Activated CD8-positive, alpha-beta memory T cell treated with anti-CD3 and anti-CD28 coated beads, Interleukin-2, amount 10 ng/mL, durations not matched to agents 7 days and 5 days (primary cell): ENCODE data around the gene CRYL1. TPM values are rescaled to one million over a fixed set of nuclear protein-coding genes. Genes with fewer than 3 reads are reported as not detected.

Experiments
- ATAC-seq: fragments of 150-1000 bp; cut with Tn5 transposase; one replicate; pipeline ENCODE4 v1.10.0; 2021; ENCODE audit warnings: moderate library complexity
- CTCF ChIA-PET: fragments of 350-600 bp; sonication (Branson Sonifier 250); formaldehyde crosslinking; loops from one replicate; lab custom pipeline; 2021; ENCODE audit warnings: antibody characterized with exemption; lab: Charles Lee
- DNase-seq: peaks from one replicate; pipeline ENCODE4 v3.0.0-alpha.2; 2020
- H3K27ac Mint-ChIP-seq: one replicate; pipeline ENCODE4 v1.8.0; 2021; ENCODE audit warnings: mild to moderate bottlenecking, mixed read lengths
- H3K27me3 Mint-ChIP-seq: one replicate; pipeline ENCODE4 v1.8.0; 2021; ENCODE audit warnings: mixed read lengths
- H3K36me3 Mint-ChIP-seq: one replicate; pipeline ENCODE4 v1.8.0; 2021; ENCODE audit warnings: mild to moderate bottlenecking, mixed read lengths
- H3K4me1 Mint-ChIP-seq: one replicate; pipeline ENCODE4 v1.8.0; 2021; ENCODE audit warnings: mixed read lengths
- H3K4me3 Mint-ChIP-seq: one replicate; pipeline ENCODE4 v1.8.0; 2021; ENCODE audit warnings: mild to moderate bottlenecking, moderate library complexity, mixed read lengths
- H3K9me3 Mint-ChIP-seq: one replicate; pipeline ENCODE4 v1.8.0; 2022; ENCODE audit warnings: low read depth, mixed read lengths
- total RNA-seq, 2 experiments: library from RNA; stranded (reverse); gene quantifications; one replicate each; pipeline ENCODE4 v1.2.3, GENCODE V29; 2021

The CRYL1 gene
- total RNA-seq, 2 experiments from 2014 or later: 11.3 to 13.1 TPM

DNA sequence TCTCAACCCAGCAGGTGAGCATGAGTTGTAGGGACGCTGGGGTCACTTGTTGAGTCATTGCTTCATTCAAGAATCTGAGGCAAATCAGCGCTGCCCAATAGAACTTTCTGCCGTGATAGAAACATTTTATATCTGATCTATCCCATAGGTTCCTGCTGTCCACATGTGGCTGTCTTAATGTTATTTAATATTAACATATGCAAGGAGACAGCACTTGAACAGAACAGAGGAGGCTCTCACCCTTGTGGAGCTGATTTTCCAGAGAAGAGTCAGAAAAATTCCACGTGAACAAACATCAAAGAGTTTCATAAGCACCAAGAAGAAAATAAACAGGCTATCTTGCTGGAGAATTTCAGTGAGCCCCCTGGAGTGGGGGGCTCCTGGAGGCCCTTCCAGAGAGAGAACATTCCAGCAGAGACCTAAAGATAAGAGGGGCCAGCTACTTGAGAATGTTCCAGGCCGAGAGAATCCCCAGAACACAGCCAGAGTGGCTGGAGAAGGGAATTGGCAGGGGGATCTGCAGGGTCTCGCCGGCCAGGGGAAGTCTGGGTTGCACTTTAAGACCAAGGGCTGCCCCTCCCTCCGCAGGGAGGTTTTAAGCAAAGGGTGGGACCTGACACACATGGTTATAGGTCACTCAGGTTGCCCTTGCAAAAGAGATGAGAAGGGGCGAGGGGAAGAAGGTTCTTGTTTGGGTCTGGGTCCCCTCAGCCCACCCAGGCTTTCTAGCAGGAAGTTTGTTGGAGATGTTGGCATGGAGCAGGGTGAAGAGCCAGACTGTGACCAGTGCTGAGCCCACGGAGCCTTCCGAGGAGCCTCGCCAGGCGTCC, 135.7 kb downstream of the CRYL1 start:
- no peak overlapping the region for H3K4me3 Mint-ChIP-seq
- peaks cover 15% of the 10 kb centered on the region for H3K4me1 Mint-ChIP-seq
- no peaks in the 10 kb centered on the region for H3K27me3 Mint-ChIP-seq
- H3K9me3 Mint-ChIP-seq: peaks cover 2% of the 10 kb centered on the region
- no peak overlapping the region for H3K27ac Mint-ChIP-seq
- no peak for ATAC-seq
- no peak for DNase-seq
- CTCF ChIA-PET: no interaction called here
- H3K36me3 Mint-ChIP-seq: no peaks in the 10 kb centered on the region

DNA sequence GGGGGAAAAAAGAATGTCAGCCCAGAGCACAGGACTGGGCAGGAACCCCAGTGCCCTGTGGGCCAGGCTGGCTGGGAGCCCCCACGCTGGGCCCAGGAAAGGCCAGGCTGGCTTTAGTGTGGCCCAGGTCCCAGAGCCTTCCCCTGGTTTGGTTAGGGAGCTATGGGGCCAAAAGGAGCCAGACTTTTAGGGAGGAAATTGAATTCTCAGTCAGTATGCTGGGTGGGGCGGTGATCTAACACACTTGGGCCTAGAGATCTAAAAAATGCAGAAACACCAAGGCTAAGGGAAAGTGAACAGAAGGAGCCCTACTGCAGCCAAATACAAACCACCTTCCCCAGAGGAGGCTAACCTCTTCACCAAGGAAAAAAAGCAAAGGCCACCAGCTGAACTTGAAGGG, 137.5 kb downstream of the CRYL1 start:
- Mint-ChIP-seq H3K4me3 (no peak overlapping the region), H3K9me3 (peaks cover 2% of the 10 kb centered on the region), H3K27me3 (no peaks in the 10 kb centered on the region), H3K4me1 (peaks cover 15% of the 10 kb centered on the region), H3K36me3 (no peaks in the 10 kb centered on the region), H3K27ac (peak overlapping the region; percentile 54)
- no peak for DNase-seq
- ATAC-seq: no peak
- CTCF ChIA-PET: interaction anchor here (0.6 to 1.5 kb wide), 3 partner anchors 16 to 191 kb away, joined by 3 read pairs; no protein-coding TSS in a partner anchor

DNA sequence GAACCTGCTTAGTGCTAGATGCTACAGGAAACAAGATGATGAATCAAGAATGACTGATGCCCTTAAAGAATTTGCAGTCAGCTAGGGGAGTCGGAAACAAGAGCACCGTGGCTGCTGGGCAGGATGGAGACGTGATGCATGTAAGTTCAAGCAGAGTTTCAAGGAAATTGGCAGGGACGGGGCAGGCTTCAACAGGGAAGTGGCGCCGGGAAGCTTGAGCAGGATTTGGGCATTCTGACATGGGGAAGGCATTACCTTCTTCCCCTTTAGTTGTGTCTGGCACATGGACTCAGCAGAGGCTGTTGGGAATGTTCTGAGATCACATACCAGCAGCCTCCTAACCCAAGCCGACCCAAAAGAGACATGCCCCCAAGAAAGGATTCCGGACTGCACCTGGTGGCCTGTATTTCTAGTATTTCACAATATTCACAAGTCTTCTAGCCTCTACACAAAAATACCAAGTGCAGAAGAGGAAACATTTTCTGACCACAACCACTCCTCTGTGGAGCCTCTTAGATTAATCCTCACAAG, 138.2 kb downstream of the CRYL1 start:
- CTCF ChIA-PET: interaction anchor here (1.4 to 1.5 kb wide), 2 partner anchors 15 to 42 kb away, joined by 3 read pairs; no protein-coding TSS in a partner anchor
- Mint-ChIP-seq H3K4me1 (peaks cover 15% of the 10 kb centered on the region), H3K27me3 (no peaks in the 10 kb centered on the region), H3K27ac (no peak overlapping the region), H3K4me3 (no peak overlapping the region), H3K9me3 (peaks cover 2% of the 10 kb centered on the region), H3K36me3 (no peaks in the 10 kb centered on the region)
- DNase-seq (no peak), ATAC-seq (no peak)

DNA sequence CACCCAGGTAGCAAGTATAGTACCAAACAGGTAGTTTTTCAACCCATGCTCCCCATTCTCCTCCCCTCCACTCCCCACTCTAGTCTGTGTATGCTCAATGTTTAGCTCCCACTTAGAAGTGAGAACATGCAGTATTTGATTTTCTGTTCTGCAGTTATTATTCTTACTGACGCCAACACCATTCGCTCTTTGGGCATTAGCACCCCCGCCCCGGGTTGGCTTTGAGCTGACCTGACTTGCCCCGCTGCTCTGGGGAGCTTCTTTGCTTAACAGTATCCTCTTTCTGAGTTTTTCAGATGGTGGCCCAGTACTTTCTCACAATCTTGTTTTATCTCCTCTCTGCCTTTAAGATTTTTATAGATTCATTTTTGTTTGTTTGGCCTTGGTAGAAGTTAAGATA, 138.7 kb downstream of the CRYL1 start:
- no peak overlapping the region for H3K4me3 Mint-ChIP-seq
- ATAC-seq: no peak
- H3K27me3 Mint-ChIP-seq: no peaks in the 10 kb centered on the region
- CTCF ChIA-PET: interaction anchor here (1.4 kb wide), 1 partner anchor 41 kb away, joined by 3 read pairs; no protein-coding TSS in a partner anchor
- H3K36me3 Mint-ChIP-seq: no peaks in the 10 kb centered on the region
- no peak overlapping the region for H3K27ac Mint-ChIP-seq
- DNase-seq: no peak
- H3K4me1 Mint-ChIP-seq: peaks cover 15% of the 10 kb centered on the region
- H3K9me3 Mint-ChIP-seq: peaks cover 2% of the 10 kb centered on the region

DNA sequence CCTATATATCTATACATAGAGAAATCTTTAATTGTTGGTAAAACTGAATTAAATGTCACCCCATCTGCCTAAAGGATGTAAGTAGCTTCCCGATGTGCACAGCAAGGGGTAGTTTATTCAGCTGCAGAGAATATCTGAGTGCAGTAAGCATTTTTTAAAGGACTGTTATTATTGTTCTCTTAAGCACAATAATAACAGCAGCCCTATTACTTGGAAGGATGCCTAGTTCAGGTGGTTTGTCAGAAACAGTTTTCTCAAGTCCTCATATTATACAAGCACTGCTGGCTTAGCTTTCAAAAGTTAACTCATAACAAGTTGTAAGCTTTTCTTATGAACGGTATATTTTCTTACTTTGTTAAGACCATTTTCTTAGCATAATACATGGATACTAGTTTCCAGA, 142.6 kb downstream of the CRYL1 start:
- peaks cover 2% of the 10 kb centered on the region for H3K9me3 Mint-ChIP-seq
- no peaks in the 10 kb centered on the region for H3K36me3 Mint-ChIP-seq
- CTCF ChIA-PET: interaction anchor here (1.0 to 1.4 kb wide), 2 partner anchors 13 to 75 kb away, joined by 3 to 4 read pairs; no protein-coding TSS in a partner anchor
- H3K4me3 Mint-ChIP-seq: no peak overlapping the region
- ATAC-seq: no peak
- no peak for DNase-seq
- H3K4me1 Mint-ChIP-seq: peaks cover 9% of the 10 kb centered on the region
- no peak overlapping the region for H3K27ac Mint-ChIP-seq
- no peaks in the 10 kb centered on the region for H3K27me3 Mint-ChIP-seq

DNA sequence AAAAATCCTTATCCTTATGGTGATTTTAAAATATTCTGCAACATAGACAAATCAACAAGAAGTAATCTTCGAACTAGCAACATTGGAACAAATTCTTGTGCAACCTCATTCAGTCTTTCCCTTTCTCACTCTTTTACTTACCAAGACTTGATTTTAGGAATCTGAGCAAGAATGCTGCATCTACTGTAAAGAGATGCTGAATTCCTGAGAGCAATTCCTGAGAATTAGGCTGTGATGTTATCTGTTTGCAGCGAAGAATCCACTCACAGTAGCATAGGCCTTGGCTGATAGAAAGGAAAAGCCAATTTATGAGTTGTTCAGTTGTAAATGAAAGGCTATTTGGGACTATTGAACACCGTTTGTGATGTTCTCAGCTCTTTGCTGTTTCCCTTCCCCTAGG, 144.3 kb downstream of the CRYL1 start:
- H3K36me3 Mint-ChIP-seq: no peaks in the 10 kb centered on the region
- ATAC-seq: no peak
- CTCF ChIA-PET: no interaction called here
- no peaks in the 10 kb centered on the region for H3K9me3 Mint-ChIP-seq
- no peaks in the 10 kb centered on the region for H3K4me1 Mint-ChIP-seq
- H3K27ac Mint-ChIP-seq: no peak overlapping the region
- no peak overlapping the region for H3K4me3 Mint-ChIP-seq
- DNase-seq: no peak
- no peaks in the 10 kb centered on the region for H3K27me3 Mint-ChIP-seq

DNA sequence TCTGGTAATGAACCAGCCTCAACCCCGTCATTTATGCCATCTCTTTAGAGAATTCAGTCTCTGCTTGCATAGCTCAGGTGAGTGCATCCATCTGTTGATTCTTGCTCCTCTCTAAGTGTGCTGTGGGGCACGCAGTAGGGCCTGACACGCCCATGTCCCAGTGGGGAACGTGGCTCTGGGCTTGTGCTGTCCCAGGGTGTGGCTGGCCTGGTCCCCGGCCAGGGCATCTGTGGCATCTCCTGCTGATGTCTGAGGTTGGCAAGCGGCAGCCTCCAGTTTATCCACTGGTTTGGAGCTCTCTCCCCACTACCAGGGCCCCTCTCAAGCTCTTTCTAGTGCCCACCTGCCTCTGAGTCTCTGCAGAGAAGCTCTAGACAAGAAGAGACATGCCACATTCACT, 146.9 kb downstream of the CRYL1 start:
- no peaks in the 10 kb centered on the region for H3K36me3 Mint-ChIP-seq
- no peak overlapping the region for H3K4me3 Mint-ChIP-seq
- CTCF ChIA-PET: interaction anchor here (1.0 kb wide), 1 partner anchor 23 kb away, joined by 3 read pairs; no protein-coding TSS in a partner anchor
- no peaks in the 10 kb centered on the region for H3K4me1 Mint-ChIP-seq
- no peak for DNase-seq
- ATAC-seq: no peak
- peaks cover 2% of the 10 kb centered on the region for H3K27me3 Mint-ChIP-seq
- H3K9me3 Mint-ChIP-seq: no peaks in the 10 kb centered on the region
- H3K27ac Mint-ChIP-seq: no peak overlapping the region

DNA sequence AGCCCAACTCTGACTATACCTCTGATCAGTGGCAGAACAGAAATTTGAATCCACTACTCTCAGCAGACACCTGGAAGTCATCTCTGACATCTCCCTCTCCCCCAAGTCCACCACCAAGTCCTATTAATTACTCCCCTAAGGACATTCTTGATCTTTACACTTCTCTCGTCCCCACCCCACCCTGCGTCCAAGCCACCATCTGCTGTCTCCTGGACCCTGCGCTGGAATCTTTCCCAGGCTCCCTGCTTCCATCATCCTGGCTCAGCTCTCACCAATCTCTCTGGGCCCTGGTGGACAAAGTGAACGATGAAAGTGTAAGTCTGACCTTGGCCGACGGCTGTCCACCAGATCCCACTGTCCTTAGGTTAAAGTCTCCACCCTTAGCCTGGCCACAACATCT, 147.9 kb downstream of the CRYL1 start:
- Mint-ChIP-seq H3K9me3 (peaks cover 2% of the 10 kb centered on the region), H3K4me1 (no peaks in the 10 kb centered on the region), H3K36me3 (no peaks in the 10 kb centered on the region), H3K4me3 (no peak overlapping the region), H3K27me3 (peaks cover 4% of the 10 kb centered on the region), H3K27ac (no peak overlapping the region)
- DNase-seq (no peak), ATAC-seq (no peak)
- CTCF ChIA-PET: no interaction called here

DNA sequence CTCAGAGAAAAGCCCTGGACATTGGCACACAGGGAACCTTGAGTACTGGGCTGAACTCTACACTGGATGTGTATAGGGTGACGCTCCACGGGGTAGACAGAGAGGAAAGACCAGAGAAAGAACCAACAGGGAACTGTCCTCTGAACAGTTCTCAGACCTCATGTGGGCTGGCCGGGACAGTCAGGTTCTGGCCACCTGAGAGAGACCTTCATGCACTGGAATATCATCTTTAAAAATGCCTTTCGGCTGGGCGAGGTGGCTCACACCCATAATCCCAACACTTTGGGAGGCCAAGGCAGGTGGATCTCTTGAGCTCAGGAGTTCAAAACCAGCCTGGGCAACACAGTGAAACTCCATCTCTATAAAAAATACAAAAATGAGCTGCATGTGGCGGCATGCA, 149.8 kb downstream of the CRYL1 start:
- Mint-ChIP-seq H3K4me1 (peaks cover 4% of the 10 kb centered on the region), H3K27ac (no peak overlapping the region), H3K36me3 (no peaks in the 10 kb centered on the region), H3K27me3 (peaks cover 4% of the 10 kb centered on the region), H3K9me3 (peaks cover 2% of the 10 kb centered on the region), H3K4me3 (no peak overlapping the region)
- ATAC-seq (no peak), DNase-seq (no peak)
- CTCF ChIA-PET: no interaction called here

DNA sequence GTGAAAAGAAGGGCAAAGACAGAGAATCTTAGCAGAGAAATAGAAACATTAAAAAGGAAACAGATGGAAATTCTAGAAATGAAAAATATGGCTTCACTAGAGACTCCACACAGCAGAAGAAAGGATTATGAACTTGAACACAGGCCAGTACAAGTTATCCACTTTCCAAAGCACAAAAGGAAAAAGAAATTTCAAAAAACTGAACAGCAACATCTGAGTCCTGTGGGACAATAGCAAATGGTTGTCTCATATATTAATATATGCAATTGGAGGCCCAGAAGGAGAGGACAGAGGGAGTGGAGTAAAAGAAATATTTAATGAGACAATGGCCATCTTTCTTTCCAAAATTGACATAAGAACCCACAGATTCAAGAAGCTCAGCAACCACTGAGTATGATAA, 151.8 kb downstream of the CRYL1 start:
- ATAC-seq (no peak), DNase-seq (no peak)
- H3K36me3 Mint-ChIP-seq: peaks cover under 1% of the 10 kb centered on the region
- CTCF ChIA-PET: no interaction called here
- H3K27ac Mint-ChIP-seq: no peak overlapping the region
- H3K4me1 Mint-ChIP-seq: peaks cover 15% of the 10 kb centered on the region
- H3K27me3 Mint-ChIP-seq: peaks cover 4% of the 10 kb centered on the region
- no peak overlapping the region for H3K4me3 Mint-ChIP-seq
- peaks cover 4% of the 10 kb centered on the region for H3K9me3 Mint-ChIP-seq

DNA sequence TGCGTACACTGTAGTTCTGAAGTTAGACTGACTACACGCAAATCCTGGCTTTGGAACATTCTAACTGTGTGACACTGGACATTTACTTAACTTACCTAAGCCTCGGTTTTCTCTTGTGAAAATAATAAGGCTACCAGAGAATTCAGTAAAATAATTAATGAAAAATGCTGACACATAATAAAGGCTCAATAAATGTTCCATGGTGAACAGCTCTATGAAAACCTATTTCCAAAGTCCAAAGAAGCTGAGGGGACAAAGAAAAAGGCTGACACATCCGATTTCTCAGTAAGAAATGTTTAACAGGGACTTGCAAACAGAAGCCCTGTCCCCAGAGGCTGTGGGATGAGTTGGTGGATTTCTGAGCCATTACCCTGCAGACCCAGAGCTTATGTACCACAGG, 153.8 kb downstream of the CRYL1 start:
- Mint-ChIP-seq H3K4me1 (peaks cover 18% of the 10 kb centered on the region), H3K4me3 (no peak overlapping the region), H3K36me3 (peaks cover 13% of the 10 kb centered on the region), H3K9me3 (peaks cover 4% of the 10 kb centered on the region), H3K27me3 (peaks cover 4% of the 10 kb centered on the region), H3K27ac (no peak overlapping the region)
- ATAC-seq (no peak), DNase-seq (no peak)
- CTCF ChIA-PET: interaction anchor here (1.1 kb wide), 1 partner anchor 17 kb away, joined by 3 read pairs; no protein-coding TSS in a partner anchor

DNA sequence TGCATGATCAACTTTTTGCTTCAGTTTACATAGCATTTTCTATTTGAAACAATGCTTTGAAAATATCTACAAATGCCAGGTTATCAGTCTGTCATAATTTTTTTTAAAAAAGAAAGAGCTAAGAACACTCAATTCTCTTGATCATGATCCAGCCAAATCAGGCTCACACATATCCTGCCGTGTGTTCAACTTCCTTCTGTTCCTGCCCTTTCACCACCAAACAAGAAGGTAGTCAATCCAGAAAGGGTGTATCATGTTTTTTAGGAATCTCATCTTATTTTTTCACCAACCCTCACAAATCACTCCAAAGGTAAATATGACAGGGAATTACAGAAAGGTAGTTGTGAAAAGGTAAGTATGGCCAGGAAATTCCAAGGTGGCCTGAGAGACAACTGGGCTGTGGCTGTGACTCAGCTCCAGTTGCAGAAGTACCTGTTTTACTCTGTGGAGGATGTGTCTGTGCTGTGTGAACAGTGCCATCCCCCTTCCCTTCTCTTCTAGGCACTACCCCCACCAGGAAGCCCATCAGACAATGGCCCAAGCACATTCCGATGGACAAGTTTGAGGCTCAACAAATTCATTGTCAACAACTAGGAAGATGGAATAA, 154.7 kb downstream of the CRYL1 start:
- H3K27ac Mint-ChIP-seq: no peak overlapping the region
- DNase-seq: no peak
- peaks cover 4% of the 10 kb centered on the region for H3K9me3 Mint-ChIP-seq
- H3K4me3 Mint-ChIP-seq: no peak overlapping the region
- H3K36me3 Mint-ChIP-seq: peaks cover 13% of the 10 kb centered on the region
- no peak for ATAC-seq
- peaks cover 18% of the 10 kb centered on the region for H3K4me1 Mint-ChIP-seq
- CTCF ChIA-PET: interaction anchor here (1.4 kb wide), 1 partner anchor 13 kb away, joined by 4 read pairs; no protein-coding TSS in a partner anchor
- peaks cover 4% of the 10 kb centered on the region for H3K27me3 Mint-ChIP-seq

DNA sequence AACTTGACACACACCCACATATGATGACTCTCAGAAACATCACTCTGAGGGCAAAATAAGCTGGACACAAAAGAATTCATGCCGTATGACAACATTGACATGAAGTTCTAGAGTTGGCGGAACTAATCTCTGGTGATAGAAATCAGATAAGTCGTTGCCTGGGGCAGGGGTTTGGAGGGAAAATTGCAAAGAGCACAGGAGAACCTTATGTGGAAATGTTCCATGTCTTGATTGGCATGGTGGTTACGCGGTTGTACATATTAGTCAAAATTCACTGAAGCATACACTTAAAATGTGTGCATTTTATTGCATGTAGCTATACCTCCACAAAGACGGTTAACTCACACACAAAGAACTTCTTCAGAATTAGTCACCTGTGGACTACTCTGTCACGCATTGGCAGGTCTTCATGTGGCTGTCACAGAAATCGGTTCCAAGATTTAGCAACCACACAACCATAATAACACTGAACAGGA, 155.7 kb downstream of the CRYL1 start:
- peaks cover 4% of the 10 kb centered on the region for H3K27me3 Mint-ChIP-seq
- ATAC-seq (peak; percentile 47), DNase-seq (no peak)
- peak overlapping the region; percentile 71 for H3K27ac Mint-ChIP-seq
- H3K9me3 Mint-ChIP-seq: peaks cover 4% of the 10 kb centered on the region
- H3K4me1 Mint-ChIP-seq: peaks cover 18% of the 10 kb centered on the region
- CTCF ChIA-PET: interaction anchor here (1.4 kb wide), 1 partner anchor 14 kb away, joined by 4 read pairs; no protein-coding TSS in a partner anchor
- no peak overlapping the region for H3K4me3 Mint-ChIP-seq
- H3K36me3 Mint-ChIP-seq: peaks cover 13% of the 10 kb centered on the region
